Transverse colon (tissue), 4 donors: Measurements from ENCODE around the gene C16orf86. TPM values are rescaled to one million over a fixed set of nuclear protein-coding genes. Genes with fewer than 3 reads are reported as not detected.
A peak's percentile ranks its signal among the peaks of the same experiment; 100 is the strongest.

Experiments used
- DNase-seq: peaks from one replicate; pipeline ENCODE4 v3.0.0-alpha.2; 2019
- H3K27ac ChIP-seq, 4 donors: fragments of 200-600 bp; sonication (generic); 2 replicates each; pipeline ENCODE4 v1.5.1; 2016 to 2018; ENCODE audit warnings: inconsistent platforms in 4 of 4
- H3K27me3 ChIP-seq: fragments of 200-600 bp; sonication (generic); 2 replicates; pipeline ENCODE4 v1.5.1; 2017; ENCODE audit warnings: inconsistent platforms
- H3K36me3 ChIP-seq, 4 donors: fragments of 200-600 bp; sonication (generic); 2 replicates each; pipeline ENCODE4 v1.5.1; 2017 to 2019; ENCODE audit warnings: inconsistent platforms in 4 of 4
- H3K4me1 ChIP-seq, 4 donors: fragments of 200-600 bp; sonication (generic); 2 replicates each; pipeline ENCODE4 v1.5.1; 2017 to 2020; ENCODE audit warnings: inconsistent platforms in 4 of 4
- H3K4me3 ChIP-seq, 4 donors: fragments of 200-600 bp; sonication (generic); 1 replicate in 1 of 4; 2 replicates in 3 of 4; pipeline versions ENCODE4 v1.5.1 to v1.6.1; 2017 to 2019; ENCODE audit warnings: inconsistent platforms in 4 of 4
- H3K9me3 ChIP-seq, 2 donors: fragments of 200-600 bp; sonication (generic); 2 replicates each; pipeline ENCODE4 v1.5.1; 2017 to 2019; ENCODE audit warnings: inconsistent platforms in 2 of 2
- CTCF ChIP-seq, 5 experiments: fragments of 200-600 bp in 3 of 5; fragments of 450-650 bp in 2 of 5; sonication (generic) in 3 of 5; IDR thresholded peaks; 1 replicate in 2 of 5; 2 replicates in 3 of 5; pipeline ENCODE4 v1.5.1; 2016 to 2017; ENCODE audit warnings: antibody characterized with exemption in 5 of 5, inconsistent platforms in 3 of 5, mild to moderate bottlenecking in 2 of 5, moderate library complexity in 1 of 5
- EP300 ChIP-seq: sonication (generic); formaldehyde crosslinking; IDR thresholded peaks from one replicate; pipeline ENCODE4 v1.6.1; 2017; ENCODE audit warnings: antibody characterized with exemption, low read depth
- POLR2A ChIP-seq: fragments of 450-650 bp; IDR thresholded peaks from one replicate; pipeline ENCODE4 v1.6.1; 2016; ENCODE audit warnings: antibody characterized with exemption, mild to moderate bottlenecking, moderate library complexity
- POLR2AphosphoS5 ChIP-seq, 3 donors: sonication (generic); formaldehyde crosslinking; IDR thresholded peaks; one replicate each; pipeline ENCODE4 v1.6.1; 2016; ENCODE audit warnings: antibody characterized with exemption in 3 of 3
- WGBS, 2 donors: methylation state at CpG; one replicate each; pipeline ENCODE4 v1.1.5; 2018; ENCODE audit warnings: low coverage in 1 of 2; 5-methylcytosine and 5-hydroxymethylcytosine counted together
- in situ Hi-C, 4 donors: fragments of 200-750 bp; cut with MboI; loops; one replicate each; pipeline versions ENCODE4 v1.15.0 to v1.15.1; 2017; ENCODE audit warnings: low sequenced_read_pairs in 3 of 4, low pct_ligation_motif_present in 1 of 4, low pct_unique_long_range_greater_than_20kb in 1 of 4
- intact Hi-C: fragments of 100-400 bp; cut with DNase I; formaldehyde crosslinking; loops from one replicate; pipeline ENCODE4 v1.15.1; 2023; ENCODE audit warnings: low total_unique reads
- total RNA-seq, 4 donors: library from RNA; depleted of rRNA; stranded (reverse); fragments of >200 nt; gene quantifications; one replicate each; pipeline ENCODE4 v1.1.0, GENCODE V29; 2016

C16orf86 gene
- total RNA-seq, 4 donors from 2014 or later = 0.60 to 7.1 (median 4.4) TPM

- no peaks in the 10 kb centered on the region for H3K9me3 ChIP-seq
- H3K27me3 ChIP-seq = peaks cover 68% of the 10 kb centered on the region
- peak overlapping the region in 3 of 4 donors; percentile 18 to 50 (median 39) for H3K4me3 ChIP-seq
- H3K27ac ChIP-seq = peak overlapping the region in 2 of 4 donors; percentile 19 to 35
- in situ Hi-C loops = loop anchor here in 1 of 4 donors (10.0 kb wide), 1 partner anchor 91 kb away; no protein-coding TSS in a partner anchor
- TF ChIP-seq POLR2A = no peak
- no peak for TF ChIP-seq CTCF (IDR thresholded peaks at IDR 0.05)
- TF ChIP-seq POLR2AphosphoS5 (IDR thresholded peaks at IDR 0.05) = no peak
- TF ChIP-seq EP300 = no peak
- H3K36me3 ChIP-seq = no peaks in the 10 kb centered on the region
- DNase-seq = no peak
- 58% methylated on average over 9 of the region's 15 CpGs; no CpG with 5 or more reads in 1 of the 2 donors for WGBS, 2 donors
- intact Hi-C loops = no loop called here
- H3K4me1 ChIP-seq = peaks cover 0 to 28% (median 11%) of the 10 kb centered on the region in 4 donors
Observed at GRCh38 chr16:67645397-67646121, 21.1 kb upstream of the C16orf86 start.

- peaks cover 85% of the 10 kb centered on the region for H3K27me3 ChIP-seq
- 76% methylated on average over 15 of the region's 15 CpGs; no CpG with 5 or more reads in 1 of the 2 donors for WGBS, 2 donors
Observed at GRCh38 chr16:67647111-67647651, 19.4 kb upstream of the C16orf86 start.

GRCh38 chr16:67647681-67648080 is 18.9 kb upstream of the C16orf86 start:
- Histone ChIP-seq H3K4me1 (peaks cover 0 to 20% (median 11%) of the 10 kb centered on the region in 4 donors), H3K36me3 (no peaks in the 10 kb centered on the region), H3K9me3 (no peaks in the 10 kb centered on the region), H3K27me3 (peaks cover 90% of the 10 kb centered on the region), H3K4me3 (no peak overlapping the region), H3K27ac (no peak overlapping the region)
- DNase-seq = no peak
- in situ Hi-C loops (loop anchor here in 1 of 4 donors (10.0 kb wide), 1 partner anchor 93 kb away; no protein-coding TSS in a partner anchor), intact Hi-C loops (no loop called here)
- TF ChIP-seq CTCF (IDR thresholded peaks at IDR 0.05) (no peak), POLR2A (no peak), POLR2AphosphoS5 (IDR thresholded peaks at IDR 0.05) (no peak)
- 74% methylated on average over 13 of the region's 13 CpGs; no CpG with 5 or more reads in 1 of the 2 donors for WGBS, 2 donors

More at GRCh38 chr16:67647111-67647651, 19.4 kb upstream of the C16orf86 start:
- H3K4me1 ChIP-seq = peaks cover 0 to 24% (median 11%) of the 10 kb centered on the region in 4 donors
- intact Hi-C loops = no loop called here
- H3K27ac ChIP-seq = no peak overlapping the region
- no peak for DNase-seq
- TF ChIP-seq CTCF (IDR thresholded peaks at IDR 0.05) (no peak), EP300 (no peak), POLR2A (no peak), POLR2AphosphoS5 (IDR thresholded peaks at IDR 0.05) (no peak)
- H3K36me3 ChIP-seq = no peaks in the 10 kb centered on the region
- in situ Hi-C loops = loop anchor here in 1 of 4 donors (10.0 kb wide), 1 partner anchor 92 kb away; no protein-coding TSS in a partner anchor
- no peak overlapping the region for H3K4me3 ChIP-seq
- no peaks in the 10 kb centered on the region for H3K9me3 ChIP-seq

GRCh38 chr16:67648088-67648763 is 18.4 kb upstream of the C16orf86 start:
- peaks cover 1 to 22% (median 13%) of the 10 kb centered on the region in 4 donors for H3K4me1 ChIP-seq
- TF ChIP-seq EP300 = no peak
- no peak for TF ChIP-seq CTCF (IDR thresholded peaks at IDR 0.05)
- H3K9me3 ChIP-seq = no peaks in the 10 kb centered on the region
- no peak overlapping the region for H3K4me3 ChIP-seq
- WGBS, 2 donors = 35% methylated on average over 62 of the region's 65 CpGs; no CpG with 5 or more reads in 1 of the 2 donors
- H3K36me3 ChIP-seq = no peaks in the 10 kb centered on the region
- H3K27ac ChIP-seq = no peak overlapping the region
- H3K27me3 ChIP-seq = peaks cover 95% of the 10 kb centered on the region
- intact Hi-C loops = no loop called here
- in situ Hi-C loops = loop anchor here in 1 of 4 donors (10.0 kb wide), 1 partner anchor 93 kb away; no protein-coding TSS in a partner anchor
- no peak for DNase-seq
